IPS-20b (cell line): ENCODE results near the gene GBE1.
"Not testable (repeated sequence)": the region's sequence is repeated elsewhere in the genome, so short reads cannot be mapped to it uniquely, and the experiment has no call there.

Source experiments
- H3K27ac ChIP-seq: one replicate; pipeline ENCODE4 v1.5.1; 2013; ENCODE audit warnings: low read length
- H3K27me3 ChIP-seq: 2 replicates; pipeline ENCODE4 v1.6.1; 2013; ENCODE audit warnings: mild to moderate bottlenecking, low read length, inconsistent platforms; ENCODE audit not compliant: insufficient read depth
- H3K36me3 ChIP-seq: 2 replicates; pipeline ENCODE4 v1.6.1; 2013; ENCODE audit warnings: low read depth, mild to moderate bottlenecking, inconsistent platforms, low read length, moderate library complexity; ENCODE audit not compliant: insufficient read depth
- H3K4me1 ChIP-seq: 2 replicates; pipeline ENCODE4 v1.6.1; 2013; ENCODE audit warnings: mild to moderate bottlenecking, control low read depth, inconsistent platforms, low read length, moderate library complexity; ENCODE audit not compliant: insufficient read depth
- H3K4me3 ChIP-seq: 2 replicates; pipeline ENCODE4 v1.5.1; 2013; ENCODE audit warnings: mild to moderate bottlenecking, low read length, inconsistent platforms
- H3K9ac ChIP-seq: 2 replicates; pipeline ENCODE4 v1.6.1; 2013; ENCODE audit warnings: low read depth, mild to moderate bottlenecking, inconsistent platforms, low read length, moderate library complexity
- H3K9me3 ChIP-seq: 2 replicates; pipeline ENCODE4 v1.6.1; 2013; ENCODE audit warnings: mild to moderate bottlenecking, low read depth, low read length, inconsistent platforms; ENCODE audit not compliant: insufficient read depth

GBE1 gene

GRCh38 chr3:81752604-81753003, 8.8 kb downstream of the GBE1 start:
- Histone ChIP-seq H3K27ac (no peak overlapping the region), H3K27me3 (no peaks in the 10 kb centered on the region), H3K9me3 (peaks cover 5% of the 10 kb centered on the region; the same call in 1 of the 2 replicates), H3K36me3 (no peaks in the 10 kb centered on the region), H3K4me1 (no peaks in the 10 kb centered on the region), H3K9ac (no peak overlapping the region), H3K4me3 (no peak overlapping the region)

DNA sequence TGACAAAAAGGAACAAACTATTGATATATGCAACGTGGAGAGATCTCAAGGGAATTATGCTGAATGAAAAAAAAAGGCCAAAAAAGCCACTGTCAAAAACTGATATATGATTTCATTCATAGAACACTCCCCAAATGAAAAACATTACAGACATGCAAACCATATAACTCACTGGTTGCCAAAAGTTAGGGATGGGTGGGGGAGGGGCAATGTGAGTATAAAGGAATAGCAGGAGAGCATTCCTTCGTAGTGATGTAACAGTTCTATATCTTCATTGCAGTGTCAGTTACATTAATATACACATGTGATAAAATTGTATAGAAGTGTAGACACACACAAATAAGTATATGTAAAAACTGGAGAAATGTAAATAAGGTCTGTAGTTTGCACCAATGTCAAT, 12.2 kb downstream of the GBE1 start:
- Histone ChIP-seq H3K4me1 (peaks cover 2% of the 10 kb centered on the region; the same call in 1 of the 2 replicates), H3K4me3 (no peak overlapping the region), H3K9me3 (no peaks in the 10 kb centered on the region), H3K27ac (no peak overlapping the region), H3K9ac (no peak overlapping the region), H3K36me3 (no peaks in the 10 kb centered on the region), H3K27me3 (no peaks in the 10 kb centered on the region)

GRCh38 chr3:81747280-81747679, 14.2 kb downstream of the GBE1 start:
- H3K9me3 ChIP-seq, H3K36me3 ChIP-seq, H3K27ac ChIP-seq, H3K4me1 ChIP-seq, H3K4me3 ChIP-seq, H3K9ac ChIP-seq, H3K27me3 ChIP-seq: not testable (repeated sequence)

DNA sequence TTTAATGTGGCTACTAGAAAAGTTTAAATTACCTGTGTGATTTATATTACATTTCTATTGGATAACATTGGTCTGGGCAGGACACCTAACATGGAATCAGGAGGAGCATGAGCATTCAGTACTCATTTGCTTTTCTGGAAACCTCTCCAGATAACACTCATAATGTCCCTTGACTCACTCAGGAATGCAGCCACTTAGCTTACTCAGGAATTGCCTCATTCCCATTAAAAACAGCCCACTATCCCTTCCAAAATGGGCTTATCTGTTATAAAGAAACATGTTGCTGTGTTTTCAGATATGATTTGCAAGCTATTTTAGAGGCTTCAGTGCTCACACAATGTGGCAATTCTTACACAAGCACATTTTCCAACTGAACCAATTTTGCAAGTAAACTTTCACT, 17.1 kb downstream of the GBE1 start:
- Histone ChIP-seq H3K27ac (no peak overlapping the region), H3K9ac (no peak overlapping the region), H3K36me3 (no peaks in the 10 kb centered on the region), H3K4me3 (no peak overlapping the region), H3K4me1 (peaks cover 7% of the 10 kb centered on the region; the same call in 1 of the 2 replicates), H3K27me3 (no peaks in the 10 kb centered on the region), H3K9me3 (no peaks in the 10 kb centered on the region)

GRCh38 chr3:81743096-81744025, 18.1 kb downstream of the GBE1 start:
- no peak overlapping the region for H3K4me3 ChIP-seq
- no peaks in the 10 kb centered on the region for H3K36me3 ChIP-seq
- no peaks in the 10 kb centered on the region for H3K9me3 ChIP-seq
- H3K9ac ChIP-seq, result no peak overlapping the region
- peaks cover 7% of the 10 kb centered on the region; the same call in 1 of the 2 replicates for H3K4me1 ChIP-seq
- no peaks in the 10 kb centered on the region for H3K27me3 ChIP-seq
- H3K27ac ChIP-seq, result no peak overlapping the region

GRCh38 chr3:81742581-81742980, 18.9 kb downstream of the GBE1 start:
- H3K4me1 ChIP-seq, result peaks cover 7% of the 10 kb centered on the region; the same call in 1 of the 2 replicates

GRCh38 chr3:81741216-81741615, 20.2 kb downstream of the GBE1 start:
- H3K4me1 ChIP-seq, result peaks cover 7% of the 10 kb centered on the region; the same call in 1 of the 2 replicates
- H3K27ac ChIP-seq, result no peak overlapping the region

More at GRCh38 chr3:81742581-81742980, 18.9 kb downstream of the GBE1 start:
- Histone ChIP-seq H3K27me3 (no peaks in the 10 kb centered on the region), H3K27ac (no peak overlapping the region), H3K36me3 (no peaks in the 10 kb centered on the region), H3K9me3 (no peaks in the 10 kb centered on the region), H3K4me3 (no peak overlapping the region), H3K9ac (no peak overlapping the region)

DNA sequence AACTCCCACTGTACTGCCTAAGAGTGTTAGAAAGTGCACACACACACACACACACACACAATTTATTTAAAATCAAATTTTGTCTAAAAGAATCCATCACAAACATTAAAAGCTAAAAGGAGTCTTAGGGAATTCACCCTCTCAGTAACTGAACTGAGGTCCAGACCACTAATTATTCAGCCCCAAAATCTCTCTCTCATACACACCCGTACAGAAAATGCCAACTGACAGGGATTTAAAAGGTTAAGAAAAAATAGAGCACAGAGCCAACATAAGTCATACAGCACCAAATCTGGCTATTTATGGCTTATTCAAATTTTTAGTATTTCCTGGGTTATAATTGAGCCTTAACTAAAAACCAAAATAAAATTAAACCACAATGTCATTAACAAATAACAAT, 20.7 kb downstream of the GBE1 start:
- Histone ChIP-seq H3K27ac (no peak overlapping the region), H3K36me3 (no peaks in the 10 kb centered on the region), H3K9ac (no peak overlapping the region)

More at GRCh38 chr3:81741216-81741615, 20.2 kb downstream of the GBE1 start:
- Histone ChIP-seq H3K4me3 (no peak overlapping the region), H3K36me3 (no peaks in the 10 kb centered on the region), H3K27me3 (no peaks in the 10 kb centered on the region), H3K9me3 (no peaks in the 10 kb centered on the region), H3K9ac (no peak overlapping the region)

DNA sequence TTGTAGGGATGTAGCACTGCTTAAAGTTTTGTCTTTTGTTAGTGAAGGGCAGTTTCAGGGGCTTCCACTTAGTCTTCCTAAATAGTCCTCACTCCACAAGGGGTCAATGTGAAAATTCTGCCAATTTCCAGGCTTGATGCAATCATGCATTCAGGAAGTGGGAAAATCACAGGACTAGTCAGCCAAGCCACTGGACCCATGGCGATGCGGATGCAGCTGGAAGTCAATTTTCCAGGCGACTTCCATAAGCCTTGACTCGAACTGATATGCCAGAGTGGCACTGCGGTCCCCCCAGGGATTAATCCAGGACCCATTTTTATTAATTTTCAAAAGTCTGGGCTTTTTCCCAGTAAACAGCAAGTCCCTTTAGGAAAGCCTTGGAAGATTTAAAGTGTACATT, 26.1 kb downstream of the GBE1 start:
- H3K36me3 ChIP-seq, result no peaks in the 10 kb centered on the region
- no peak overlapping the region for H3K9ac ChIP-seq
- H3K4me1 ChIP-seq, result no peaks in the 10 kb centered on the region
- no peak overlapping the region for H3K27ac ChIP-seq
- H3K4me3 ChIP-seq, result no peak overlapping the region
- no peaks in the 10 kb centered on the region for H3K27me3 ChIP-seq
- no peaks in the 10 kb centered on the region; the same call in 1 of the 2 replicates for H3K9me3 ChIP-seq

More for the DNA sequence above, 20.7 kb downstream of the GBE1 start:
- Histone ChIP-seq H3K27me3 (no peaks in the 10 kb centered on the region), H3K4me1 (peaks cover 7% of the 10 kb centered on the region; the same call in 1 of the 2 replicates), H3K4me3 (no peak overlapping the region), H3K9me3 (no peaks in the 10 kb centered on the region)

GRCh38 chr3:81734742-81735141, 26.7 kb downstream of the GBE1 start:
- no peak overlapping the region for H3K9ac ChIP-seq
- H3K9me3 ChIP-seq, result no peaks in the 10 kb centered on the region; the same call in 1 of the 2 replicates
- no peaks in the 10 kb centered on the region for H3K36me3 ChIP-seq
- H3K27ac ChIP-seq, result no peak overlapping the region
- no peaks in the 10 kb centered on the region for H3K27me3 ChIP-seq
- no peak overlapping the region for H3K4me3 ChIP-seq
- H3K4me1 ChIP-seq, result no peaks in the 10 kb centered on the region

GRCh38 chr3:81732642-81733041, 28.8 kb downstream of the GBE1 start:
- no peaks in the 10 kb centered on the region for H3K36me3 ChIP-seq
- no peak overlapping the region for H3K4me3 ChIP-seq
- H3K27me3 ChIP-seq, result no peaks in the 10 kb centered on the region
- H3K27ac ChIP-seq, result no peak overlapping the region
- H3K9me3 ChIP-seq, result no peaks in the 10 kb centered on the region; the same call in 1 of the 2 replicates
- no peaks in the 10 kb centered on the region for H3K4me1 ChIP-seq
- H3K9ac ChIP-seq, result no peak overlapping the region
